Dermis blood vessel endothelial cell (primary cell): ENCODE results near the gene MB21D2. TPM values are rescaled to one million over a fixed set of nuclear protein-coding genes. Genes with fewer than 3 reads are reported as not detected.
A peak's percentile ranks its signal among the peaks of the same experiment; 100 is the strongest.
"Not testable (repeated sequence)": the region's sequence is repeated elsewhere in the genome, so short reads cannot be mapped to it uniquely, and the experiment has no call there.

ENCODE experiments used
- DNase-seq: peaks from one replicate; pipeline ENCODE4 v3.0.0; 2010
- total RNA-seq: library from RNA; depleted of rRNA; stranded (reverse); fragments of >200 nt; gene quantifications from 2 replicates; pipeline ENCODE4 v1.2.3, GENCODE V29; 2014

Gene MB21D2
- total RNA-seq, 1 donor from 2014 or later, result 3.9 TPM

DNA sequence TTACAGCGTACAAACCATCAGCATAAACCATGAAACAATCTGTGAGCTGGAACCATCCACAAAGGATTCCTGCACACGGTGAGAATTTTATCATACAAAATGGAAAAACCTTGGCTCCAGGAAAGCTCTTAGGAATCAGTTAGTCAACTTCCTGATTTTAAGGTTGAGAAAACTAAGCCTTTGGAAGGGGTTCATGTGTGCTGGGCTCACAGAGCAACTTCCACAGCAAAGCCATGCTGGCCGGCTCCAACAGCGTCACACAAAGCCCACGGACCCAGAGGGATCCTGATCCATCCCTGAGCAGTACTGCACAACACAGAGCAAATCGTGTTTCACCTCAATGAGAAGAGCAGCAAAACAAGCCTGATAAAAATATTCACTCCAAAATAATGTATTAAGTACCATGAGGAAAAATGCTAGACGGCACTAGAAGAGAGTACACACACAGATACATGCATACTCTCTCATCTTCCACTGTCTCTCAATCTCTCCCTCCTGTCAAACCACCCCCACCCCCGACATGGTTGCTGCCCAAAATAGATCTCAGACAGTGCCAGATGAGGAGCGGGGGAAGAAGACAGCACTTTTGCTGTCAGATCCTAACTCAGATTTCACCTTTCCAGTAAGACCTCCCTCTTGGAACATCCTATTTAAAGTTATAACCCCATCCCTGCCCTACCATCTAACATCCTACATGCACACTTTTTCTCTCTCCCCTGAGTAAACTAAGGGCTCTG is 58.6 kb downstream of the MB21D2 start:
- DNase-seq, result peak; percentile 46

DNA sequence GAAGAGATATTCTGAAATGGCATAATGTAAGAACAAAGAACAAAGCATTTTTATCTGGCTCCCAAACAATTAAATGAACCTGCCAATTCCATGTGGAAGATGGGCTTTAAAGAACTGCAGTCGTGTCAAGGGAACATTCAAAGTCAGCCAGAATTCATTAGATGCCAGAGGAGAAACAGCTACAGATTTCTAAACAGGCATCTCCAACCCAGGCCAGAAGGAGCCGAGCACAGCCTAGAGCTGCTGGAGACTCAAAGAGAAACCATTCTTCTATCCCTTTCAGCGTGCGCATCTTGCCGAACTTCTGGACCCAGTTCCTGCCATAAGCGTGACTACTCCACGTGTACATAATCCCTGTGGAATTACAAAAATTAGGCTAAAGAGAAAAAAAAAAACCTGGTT is 60.4 kb downstream of the MB21D2 start:
- no peak for DNase-seq

- DNase-seq, result no peak
Observed at GRCh38 chr3:192855434-192855833, 62.2 kb downstream of the MB21D2 start.

DNA sequence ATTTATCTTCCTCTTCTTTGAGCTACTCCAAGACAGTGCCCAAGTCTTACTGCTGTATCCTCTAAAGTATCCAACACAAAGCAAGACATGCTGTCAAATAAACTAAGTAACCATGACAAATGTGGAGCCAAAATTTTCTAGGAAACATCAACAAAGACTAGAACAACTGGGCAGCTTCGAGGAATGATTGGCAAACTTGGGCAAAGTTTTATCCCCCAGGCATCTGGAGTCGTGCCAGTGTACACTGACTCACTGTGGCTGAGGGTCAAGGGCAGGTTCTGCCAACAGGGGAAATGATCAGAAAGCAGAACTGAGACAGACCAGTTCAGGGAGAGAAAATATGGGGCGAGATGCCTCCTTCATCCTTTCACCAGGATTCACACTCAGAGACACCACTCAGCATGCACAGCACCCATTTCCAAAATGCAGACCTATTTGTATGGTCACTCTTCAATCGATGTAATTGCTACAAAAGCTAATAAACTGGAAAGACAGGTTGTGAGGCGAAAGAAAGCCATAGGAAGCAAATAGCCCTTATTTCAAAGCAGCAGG is 65.8 kb downstream of the MB21D2 start:
- DNase-seq, result peak; percentile 72

DNA sequence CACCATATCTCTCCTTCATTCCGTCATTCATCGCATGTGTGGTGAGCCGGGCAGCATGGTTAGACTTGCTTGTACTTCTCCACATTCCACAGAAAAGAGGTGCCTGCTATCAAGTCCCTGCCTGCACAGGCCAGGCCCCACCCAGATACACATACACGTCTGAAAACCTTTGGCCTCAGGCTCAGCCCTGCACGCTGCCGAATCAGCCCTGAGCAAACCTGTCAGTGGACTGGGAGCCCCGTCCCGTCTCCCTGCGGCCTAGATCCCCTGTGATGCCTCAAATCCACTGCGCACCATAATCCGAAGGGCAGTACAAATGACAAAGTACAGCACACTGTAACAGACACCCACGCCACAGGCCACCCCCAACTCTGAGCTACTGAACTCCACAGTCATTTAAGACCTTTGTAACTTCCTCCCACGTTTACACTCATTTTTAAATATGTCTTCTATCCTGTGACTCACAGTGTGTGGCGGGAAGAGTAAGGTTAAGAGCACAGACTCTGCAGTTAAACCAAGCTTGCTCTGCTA is 67.1 kb downstream of the MB21D2 start:
- DNase-seq, result peak; percentile 30

- DNase-seq, result not testable (repeated sequence)
Observed at GRCh38 chr3:192849821-192850220, 67.8 kb downstream of the MB21D2 start.

DNA sequence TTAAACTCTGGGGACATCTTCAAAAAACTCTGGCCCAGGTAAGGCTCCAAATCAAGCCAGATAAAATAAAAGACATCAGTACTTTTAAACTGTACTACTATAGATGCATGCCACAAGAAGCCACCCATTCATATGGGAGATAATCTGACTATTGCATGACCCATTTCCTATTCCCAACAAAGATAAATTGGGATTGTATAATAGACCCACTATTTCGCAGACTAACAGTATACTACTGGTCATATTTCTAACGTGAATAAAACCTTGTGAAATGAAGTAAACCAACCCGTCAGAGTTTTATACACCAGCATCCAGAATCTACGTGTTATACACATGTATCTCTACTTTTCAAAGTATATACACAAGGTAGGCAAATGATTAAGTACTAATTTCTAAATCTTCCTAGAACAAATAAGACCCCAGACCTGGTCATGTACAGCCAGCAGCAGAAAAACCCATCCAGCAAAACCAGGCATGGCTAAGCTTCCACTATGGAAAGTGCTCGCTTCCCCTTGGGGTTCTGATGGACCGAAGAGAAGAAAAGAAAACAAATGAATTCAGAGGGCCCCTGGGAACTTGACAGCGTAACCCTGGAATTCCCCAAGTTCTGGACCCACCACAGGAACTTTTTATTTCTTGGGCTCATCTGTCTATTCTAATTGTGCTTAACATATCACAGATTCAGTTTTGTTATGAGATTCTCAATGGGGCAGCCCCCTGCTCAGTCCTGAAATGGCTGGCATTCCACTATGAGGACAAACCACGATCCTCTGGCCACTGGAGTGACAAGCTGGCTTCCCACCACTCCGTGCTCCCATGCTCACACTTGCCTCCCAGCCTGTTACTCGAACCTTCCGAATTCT is 69.1 kb downstream of the MB21D2 start:
- DNase-seq, result no peak

GRCh38 chr3:192847941-192848340 is 69.7 kb downstream of the MB21D2 start:
- DNase-seq, result no peak

GRCh38 chr3:192845526-192845855 is 72.2 kb downstream of the MB21D2 start:
- no peak for DNase-seq

GRCh38 chr3:192844836-192845525 is 72.7 kb downstream of the MB21D2 start:
- DNase-seq, result no peak

DNA sequence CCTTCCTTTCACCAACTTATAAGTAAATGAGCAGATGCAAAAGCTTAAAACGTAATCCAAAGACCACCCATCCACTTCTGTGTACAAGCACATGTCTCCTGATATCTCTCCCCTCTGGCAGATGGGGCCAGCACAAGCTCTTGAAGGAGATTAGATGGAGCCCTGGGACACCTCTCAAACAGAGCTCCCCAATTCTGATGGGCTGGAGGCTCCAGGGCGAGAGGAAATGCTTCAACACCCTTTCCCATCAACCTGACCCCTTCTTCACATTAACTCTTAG is 73.2 kb downstream of the MB21D2 start:
- no peak for DNase-seq

DNA sequence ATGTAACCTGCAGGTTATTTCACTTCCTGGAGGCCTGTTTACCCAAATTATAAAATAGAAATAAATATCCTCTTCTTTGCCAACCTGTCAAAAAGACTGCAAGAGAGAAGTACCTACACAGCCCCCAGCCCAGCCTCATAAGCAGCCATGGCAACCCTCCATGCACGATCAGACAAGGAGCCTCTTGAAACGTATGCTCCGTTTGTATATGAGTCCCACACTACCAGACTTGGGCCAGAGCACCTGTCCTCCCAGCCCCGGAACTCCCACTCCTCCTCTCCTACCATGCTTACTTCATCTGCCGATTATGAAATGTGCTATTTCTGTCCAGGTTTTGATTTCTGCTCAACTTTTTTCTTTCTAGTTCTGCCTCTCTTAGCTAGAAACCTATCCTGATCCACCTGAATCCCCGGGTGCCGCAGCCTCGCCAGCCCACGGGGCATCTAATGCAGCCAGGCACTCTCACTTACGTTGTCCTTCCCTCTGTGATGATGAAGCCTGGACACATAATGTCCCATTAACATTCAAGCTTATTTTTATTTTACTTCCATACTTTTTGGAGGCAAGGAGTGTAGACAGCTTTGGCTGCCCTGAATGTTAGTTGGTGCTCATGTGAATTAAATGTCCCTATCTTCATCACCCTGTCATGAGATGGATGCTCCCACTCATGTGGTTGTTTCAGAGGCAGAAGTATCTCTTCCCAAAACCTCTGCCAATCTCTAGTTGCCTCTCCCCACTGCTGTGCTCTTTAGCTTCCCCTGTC is 73.8 kb downstream of the MB21D2 start:
- no peak for DNase-seq

- DNase-seq, result no peak
Observed at GRCh38 chr3:192843119-192843518, 74.5 kb downstream of the MB21D2 start.

GRCh38 chr3:192842711-192843110 is 74.9 kb downstream of the MB21D2 start:
- no peak for DNase-seq

GRCh38 chr3:192842138-192842537 is 75.5 kb downstream of the MB21D2 start:
- DNase-seq, result no peak

- no peak for DNase-seq
Observed at GRCh38 chr3:192841428-192841827, 76.2 kb downstream of the MB21D2 start.

DNA sequence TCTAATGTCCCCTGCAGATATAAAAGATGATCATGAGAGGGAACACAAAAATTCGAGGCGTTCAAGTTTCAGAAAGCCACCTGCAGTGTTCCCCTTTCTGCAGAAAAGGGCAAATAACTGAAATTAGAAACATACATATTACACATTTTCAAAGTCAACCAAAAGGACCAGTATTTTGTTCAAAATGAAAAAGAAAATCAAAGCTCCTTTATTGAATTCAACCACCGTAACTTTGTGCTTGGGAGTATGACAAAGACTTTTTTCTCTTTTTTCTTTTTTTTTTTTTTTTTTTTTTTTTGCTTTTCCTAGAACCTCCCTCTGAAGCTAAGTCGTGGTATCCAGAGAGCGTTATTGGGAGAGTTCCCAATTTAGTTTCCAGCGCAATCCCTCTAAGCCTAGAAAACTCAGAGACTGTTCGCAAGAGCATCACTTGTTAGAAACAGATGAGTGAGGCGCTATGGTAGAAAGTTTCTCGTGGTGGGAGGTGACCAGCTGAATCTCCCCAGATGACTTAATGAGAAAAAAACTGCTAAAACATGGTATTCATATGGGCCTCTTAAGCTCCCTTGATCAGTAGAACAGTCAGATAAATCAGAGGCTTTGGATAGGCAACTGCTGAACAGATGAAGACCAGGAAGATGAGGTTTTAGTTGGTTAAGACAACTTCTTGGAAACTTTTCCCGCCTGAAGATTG is 77.4 kb downstream of the MB21D2 start:
- DNase-seq, result no peak

- DNase-seq, result peak; percentile 34
Observed at GRCh38 chr3:192835818-192836815, 81.5 kb downstream of the MB21D2 start.

GRCh38 chr3:192834428-192834827 is 83.2 kb downstream of the MB21D2 start:
- DNase-seq, result no peak

DNA sequence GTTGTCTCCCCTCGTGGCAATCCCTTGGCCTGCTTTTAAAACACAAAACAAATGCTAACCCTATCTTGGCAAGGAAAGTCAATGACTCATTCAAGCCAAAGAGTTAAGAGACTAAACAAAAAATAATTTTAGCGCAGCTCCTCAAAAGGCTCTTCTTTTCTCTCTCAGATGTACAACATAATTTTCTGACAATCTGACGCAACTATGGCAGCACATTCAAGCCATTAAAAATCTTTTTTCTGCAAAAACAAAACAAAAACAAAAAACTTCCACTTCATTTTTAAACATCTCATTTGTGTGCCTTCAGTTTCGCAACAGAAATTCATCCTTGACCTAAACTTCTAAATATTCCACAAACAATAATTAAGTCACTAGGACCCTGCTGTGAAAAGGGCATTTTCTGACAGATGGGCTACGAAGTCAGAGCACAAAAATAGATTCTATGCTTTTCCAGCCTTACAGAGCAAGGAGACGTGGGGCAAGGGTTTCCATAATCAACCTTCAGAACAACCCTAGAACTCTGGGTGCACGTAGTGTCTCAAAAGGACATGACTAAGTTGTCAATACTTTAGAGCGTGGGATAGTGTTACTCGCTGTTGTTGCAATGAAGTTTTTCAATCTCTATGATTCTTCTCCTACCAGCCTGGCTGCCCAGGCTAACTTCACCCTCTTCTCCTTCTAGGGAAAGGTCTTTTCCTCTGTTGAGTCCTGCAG is 84.3 kb downstream of the MB21D2 start:
- peak; percentile 40 for DNase-seq
